ENCODE measurements around the gene ANO3.

GRCh38 chr11:26493616-26494015 lies 161.7 kb downstream of the ANO3 start:
- TF ChIP-seq POLR2A (IDR thresholded peaks at IDR 0.05; ENCODE audit: low read depth, low read length) (no peak), TAF1 (IDR thresholded peaks at IDR 0.05; ENCODE audit: borderline replicate concordance, low read depth, low read length) (no peak), POLR2AphosphoS5 (IDR thresholded peaks at IDR 0.05; ENCODE audit: low read depth, low read length) (no peak)

Measured in GM12892 (cell line).